ENCODE data around the gene CTF1. TPM values are rescaled to one million over a fixed set of nuclear protein-coding genes. Genes with fewer than 3 reads are reported as not detected.
"Not testable (repeated sequence)": the region's sequence is repeated elsewhere in the genome, so short reads cannot be mapped to it uniquely, and the experiment has no call there.

CTF1 gene
- total RNA-seq, 4 donors from 2014 or later, result 2.3 to 5.6 (median 3.2) TPM

GRCh38 chr16:30858111-30858495 is 38.3 kb upstream of the CTF1 start:
- Histone ChIP-seq H3K4me1 (peaks cover 9 to 12% of the 10 kb centered on the region in 2 donors), H3K4me3 (no peak overlapping the region), H3K36me3 (no peaks in the 10 kb centered on the region), H3K9me3 (no peaks in the 10 kb centered on the region), H3K27me3 (no peaks in the 10 kb centered on the region), H3K27ac (no peak overlapping the region)
- intact Hi-C loops (cut with DNase I; ENCODE audit: low total_unique reads), result no loop called here
- in situ Hi-C loops (cut with MboI; ENCODE audit: low sequenced_read_pairs in 4 of 4), result no loop called here
- no peak for TF ChIP-seq POLR2A (IDR thresholded peaks at IDR 0.05)
- TF ChIP-seq, protein P1, sequence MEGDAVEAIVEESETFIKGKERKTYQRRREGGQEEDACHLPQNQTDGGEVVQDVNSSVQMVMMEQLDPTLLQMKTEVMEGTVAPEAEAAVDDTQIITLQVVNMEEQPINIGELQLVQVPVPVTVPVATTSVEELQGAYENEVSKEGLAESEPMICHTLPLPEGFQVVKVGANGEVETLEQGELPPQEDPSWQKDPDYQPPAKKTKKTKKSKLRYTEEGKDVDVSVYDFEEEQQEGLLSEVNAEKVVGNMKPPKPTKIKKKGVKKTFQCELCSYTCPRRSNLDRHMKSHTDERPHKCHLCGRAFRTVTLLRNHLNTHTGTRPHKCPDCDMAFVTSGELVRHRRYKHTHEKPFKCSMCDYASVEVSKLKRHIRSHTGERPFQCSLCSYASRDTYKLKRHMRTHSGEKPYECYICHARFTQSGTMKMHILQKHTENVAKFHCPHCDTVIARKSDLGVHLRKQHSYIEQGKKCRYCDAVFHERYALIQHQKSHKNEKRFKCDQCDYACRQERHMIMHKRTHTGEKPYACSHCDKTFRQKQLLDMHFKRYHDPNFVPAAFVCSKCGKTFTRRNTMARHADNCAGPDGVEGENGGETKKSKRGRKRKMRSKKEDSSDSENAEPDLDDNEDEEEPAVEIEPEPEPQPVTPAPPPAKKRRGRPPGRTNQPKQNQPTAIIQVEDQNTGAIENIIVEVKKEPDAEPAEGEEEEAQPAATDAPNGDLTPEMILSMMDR (IDR thresholded peaks at IDR 0.05 in 4 of 5, conservative IDR thresholded peaks at IDR 0.05 in 1 of 5), result no peak
- no peak for ATAC-seq
- no peak for DNase-seq

- DNase-seq, result no peak
- intact Hi-C loops (cut with DNase I; ENCODE audit: low total_unique reads), result no loop called here
- no peaks in the 10 kb centered on the region for H3K36me3 ChIP-seq
- in situ Hi-C loops (cut with MboI; ENCODE audit: low sequenced_read_pairs in 4 of 4), result no loop called here
- peaks cover 9 to 12% of the 10 kb centered on the region in 2 donors for H3K4me1 ChIP-seq
- H3K27me3 ChIP-seq, result no peaks in the 10 kb centered on the region
- H3K4me3 ChIP-seq, result no peak overlapping the region
- no peak for ATAC-seq
- no peaks in the 10 kb centered on the region for H3K9me3 ChIP-seq
- TF ChIP-seq POLR2A (IDR thresholded peaks at IDR 0.05), result no peak
- TF ChIP-seq, protein P1 (IDR thresholded peaks at IDR 0.05 in 4 of 5, conservative IDR thresholded peaks at IDR 0.05 in 1 of 5), result no peak
- H3K27ac ChIP-seq, result no peak overlapping the region
Observed at GRCh38 chr16:30858829-30859423, 37.5 kb upstream of the CTF1 start.

GRCh38 chr16:30860729-30861128 is 35.7 kb upstream of the CTF1 start:
- H3K36me3 ChIP-seq; H3K27ac ChIP-seq; ATAC-seq; in situ Hi-C loops (cut with MboI; ENCODE audit: low sequenced_read_pairs in 4 of 4); H3K27me3 ChIP-seq; H3K9me3 ChIP-seq; DNase-seq; intact Hi-C loops (cut with DNase I; ENCODE audit: low total_unique reads); H3K4me3 ChIP-seq; H3K4me1 ChIP-seq: not testable (repeated sequence)

DNA sequence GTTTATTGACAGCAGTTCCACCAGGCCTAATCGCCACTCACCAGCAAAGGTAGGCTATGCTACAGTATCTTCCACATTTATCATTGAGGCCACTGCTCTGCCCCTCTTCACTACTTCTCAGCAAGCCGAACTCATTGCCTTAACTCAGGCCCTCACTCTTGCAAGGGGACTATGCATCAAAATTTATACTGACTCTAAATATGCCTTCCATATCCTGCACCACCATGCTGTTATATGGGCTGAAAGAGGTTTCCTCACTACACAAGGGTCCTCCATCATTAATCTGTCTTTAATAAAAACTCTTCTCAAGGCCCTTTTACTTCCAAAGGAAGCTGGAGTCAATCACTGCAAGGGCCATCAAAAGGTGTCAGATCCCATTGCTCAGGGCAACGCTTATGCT is 33.2 kb upstream of the CTF1 start:
- H3K27me3 ChIP-seq; intact Hi-C loops (cut with DNase I; ENCODE audit: low total_unique reads); DNase-seq; H3K27ac ChIP-seq; H3K9me3 ChIP-seq; H3K36me3 ChIP-seq; in situ Hi-C loops (cut with MboI; ENCODE audit: low sequenced_read_pairs in 4 of 4); H3K4me1 ChIP-seq; H3K4me3 ChIP-seq; ATAC-seq: not testable (repeated sequence)

DNA sequence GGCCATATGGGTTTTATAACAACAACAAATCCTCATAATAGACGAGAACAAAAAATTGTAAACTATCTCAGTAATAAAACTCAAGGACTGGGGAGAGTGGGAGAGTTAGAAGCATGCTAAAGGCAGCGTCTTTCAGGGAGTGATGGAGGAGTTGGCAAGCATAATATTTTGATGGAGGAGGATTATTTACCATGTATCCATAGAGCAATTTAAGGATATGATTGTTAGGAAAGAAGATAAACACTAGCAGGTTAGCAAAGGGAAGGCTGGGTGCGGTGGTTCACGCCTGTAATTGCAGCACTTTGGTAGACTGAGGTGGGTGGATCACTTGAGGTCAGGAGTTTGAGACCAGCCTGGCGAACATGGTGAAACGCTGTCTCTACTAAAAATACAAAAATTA is 30.4 kb upstream of the CTF1 start:
- in situ Hi-C loops (cut with MboI; ENCODE audit: low sequenced_read_pairs in 4 of 4), result no loop called here
- Histone ChIP-seq H3K27ac (no peak overlapping the region), H3K27me3 (no peaks in the 10 kb centered on the region), H3K4me3 (no peak overlapping the region), H3K9me3 (no peaks in the 10 kb centered on the region), H3K4me1 (no peaks in the 10 kb centered on the region), H3K36me3 (no peaks in the 10 kb centered on the region)
- TF ChIP-seq, protein P1 (IDR thresholded peaks at IDR 0.05 in 4 of 5, conservative IDR thresholded peaks at IDR 0.05 in 1 of 5), result no peak
- TF ChIP-seq POLR2A (IDR thresholded peaks at IDR 0.05), result no peak
- DNase-seq (no peak), ATAC-seq (no peak)
- intact Hi-C loops (cut with DNase I; ENCODE audit: low total_unique reads), result no loop called here

DNA sequence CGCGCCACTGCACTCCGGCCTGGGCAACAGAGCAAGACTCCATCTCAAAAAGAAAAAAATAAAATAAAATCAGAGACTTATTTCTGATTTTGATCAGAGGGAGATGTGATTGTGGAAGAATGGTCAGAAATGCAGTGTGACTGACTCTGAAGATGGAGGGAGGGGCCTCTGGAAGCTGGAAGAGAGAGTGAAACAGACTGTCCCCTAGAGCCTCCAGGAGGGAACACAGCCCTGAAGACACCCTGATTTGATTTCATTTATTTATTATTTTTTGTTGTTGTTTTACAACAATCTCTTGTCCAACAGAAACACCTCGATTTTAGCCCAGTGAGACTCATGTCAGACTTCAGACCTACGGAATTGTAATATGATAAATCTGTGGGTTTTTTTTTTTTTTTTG is 28.7 kb upstream of the CTF1 start:
- H3K36me3 ChIP-seq, result no peaks in the 10 kb centered on the region
- intact Hi-C loops (cut with DNase I; ENCODE audit: low total_unique reads), result no loop called here
- no peak overlapping the region for H3K27ac ChIP-seq
- no peaks in the 10 kb centered on the region for H3K9me3 ChIP-seq
- no peak for ATAC-seq
- no peaks in the 10 kb centered on the region for H3K27me3 ChIP-seq
- no peaks in the 10 kb centered on the region for H3K4me1 ChIP-seq
- DNase-seq, result no peak
- in situ Hi-C loops (cut with MboI; ENCODE audit: low sequenced_read_pairs in 4 of 4), result no loop called here
- TF ChIP-seq, protein P1 (IDR thresholded peaks at IDR 0.05 in 4 of 5, conservative IDR thresholded peaks at IDR 0.05 in 1 of 5), result no peak
- no peak for TF ChIP-seq POLR2A (IDR thresholded peaks at IDR 0.05)
- no peak overlapping the region for H3K4me3 ChIP-seq

Measured in gastrocnemius medialis (tissue), 4 donors.